ENCODE measurements around the gene TOR1AIP1. TPM values are rescaled to one million over a fixed set of nuclear protein-coding genes. Genes with fewer than 3 reads are reported as not detected.
A peak's percentile ranks its signal among the peaks of the same experiment; 100 is the strongest.
"Not testable (repeated sequence)": the region's sequence is repeated elsewhere in the genome, so short reads cannot be mapped to it uniquely, and the experiment has no call there.

The TOR1AIP1 gene
- total RNA-seq, 4 donors from 2014 or later, result 91.1 to 116 (median 104) TPM

DNA sequence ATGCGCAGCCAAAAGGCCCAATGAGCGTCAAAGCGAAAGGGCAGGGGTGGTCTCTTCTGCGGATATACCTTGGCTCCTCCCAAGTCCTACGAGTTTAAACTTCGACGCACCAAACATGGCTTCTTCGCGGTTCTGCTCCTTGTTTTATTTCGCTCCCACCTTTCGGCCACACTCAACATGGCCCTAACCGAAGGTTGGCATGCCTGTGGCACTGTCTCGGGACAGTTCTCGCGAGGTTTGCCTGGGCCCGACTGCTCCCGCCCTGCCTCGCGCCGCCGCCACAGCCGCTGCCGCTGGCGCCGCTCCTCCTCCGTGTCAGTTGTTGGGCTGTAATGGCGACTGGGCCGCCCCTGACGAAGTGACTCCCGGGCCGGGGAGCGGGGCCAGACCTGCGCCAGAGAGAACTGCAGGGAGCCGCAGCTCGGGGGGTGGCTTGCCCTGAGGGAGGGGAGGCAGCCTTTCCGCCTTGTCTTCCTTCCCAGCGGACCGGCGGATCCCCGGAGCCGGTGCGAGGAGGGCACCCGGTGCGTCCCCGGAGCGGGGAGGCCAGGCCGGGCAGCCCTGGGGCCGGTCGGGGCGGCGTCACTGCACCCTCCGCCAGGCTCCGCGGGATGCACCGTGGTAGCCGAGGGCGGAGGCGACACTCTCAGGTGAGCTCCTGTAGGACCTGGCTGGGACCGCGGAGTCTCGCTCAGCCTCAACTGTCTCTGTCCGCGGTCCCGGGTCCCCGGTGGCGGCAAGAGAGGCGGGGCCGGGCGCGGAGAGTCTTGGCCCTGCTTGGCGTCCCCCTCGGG is 72.6 kb downstream of the TOR1AIP1 start, which contains the start of gene CEP350:
CEP350 (plus strand) TSS at position 318 of the 794 bp plus-strand sequence. CDS start 31,372 bp downstream, outside the sequence.
- H3K27ac ChIP-seq, result peak within 1 kb of the TSS; percentile 84 to 97 (median 94)
- TF ChIP-seq POLR2A (IDR thresholded peaks at IDR 0.05) (peak; percentile 35 to 96), CTCF (IDR thresholded peaks at IDR 0.05) (no peak)
- H3K9me3 ChIP-seq, result no peaks in the 10 kb centered on the region
- H3K27me3 ChIP-seq, result no peaks in the 10 kb centered on the region
- H3K4me1 ChIP-seq, result peaks cover 7 to 32% of the 10 kb centered on the region in 2 donors
- intact Hi-C loops (cut with DNase I), result loop anchor here (5.0 kb wide), 1 partner anchor 72 kb away; the partner anchor contains the start of gene TOR1AIP1
- 0 to 1% methylated on average over 28 to 30 of the region's 72 CpGs for WGBS, 2 donors
- H3K36me3 ChIP-seq, result no peaks in the 10 kb centered on the region
- peak; percentile 98 to 99 for DNase-seq
- peak within 1 kb of the TSS; percentile 87 to 97 (median 88) for H3K4me3 ChIP-seq (replicated peaks in 1 of 3)

DNA sequence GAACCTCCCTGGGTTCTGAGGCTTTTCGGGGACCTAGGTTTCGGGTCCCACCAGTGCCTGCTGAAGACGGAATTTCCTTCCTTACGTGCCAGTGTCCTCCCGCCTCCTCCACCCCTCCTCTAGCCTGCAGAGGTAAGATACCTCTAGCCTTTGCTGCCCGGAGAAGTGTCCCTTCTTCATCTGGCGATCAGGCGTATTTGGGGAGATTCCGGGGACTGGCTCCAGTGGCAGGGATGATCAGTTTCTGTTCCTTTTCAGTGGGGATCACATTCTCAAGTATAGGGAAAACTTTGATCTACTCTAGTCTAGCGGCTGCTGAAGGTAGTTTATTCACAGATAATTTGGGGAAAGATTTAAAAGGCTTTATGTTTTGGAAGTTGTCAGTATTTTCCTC is 73.2 kb downstream of the TOR1AIP1 start:
- no peaks in the 10 kb centered on the region for H3K9me3 ChIP-seq
- H3K4me3 ChIP-seq (replicated peaks in 1 of 3), result peak overlapping the region; percentile 87 to 97 (median 88)
- TF ChIP-seq CTCF (IDR thresholded peaks at IDR 0.05), result peak in 1 of 6 experiments; percentile 11
- no peak for TF ChIP-seq POLR2A (IDR thresholded peaks at IDR 0.05)
- no peaks in the 10 kb centered on the region for H3K36me3 ChIP-seq
- intact Hi-C loops (cut with DNase I), result no loop called here
- DNase-seq, result no peak
- peak overlapping the region; percentile 84 to 97 (median 94) for H3K27ac ChIP-seq
- H3K27me3 ChIP-seq, result no peaks in the 10 kb centered on the region
- 0 to 2% methylated on average over 10 of the region's 10 CpGs for WGBS, 2 donors
- peaks cover 7 to 32% of the 10 kb centered on the region in 2 donors for H3K4me1 ChIP-seq

DNA sequence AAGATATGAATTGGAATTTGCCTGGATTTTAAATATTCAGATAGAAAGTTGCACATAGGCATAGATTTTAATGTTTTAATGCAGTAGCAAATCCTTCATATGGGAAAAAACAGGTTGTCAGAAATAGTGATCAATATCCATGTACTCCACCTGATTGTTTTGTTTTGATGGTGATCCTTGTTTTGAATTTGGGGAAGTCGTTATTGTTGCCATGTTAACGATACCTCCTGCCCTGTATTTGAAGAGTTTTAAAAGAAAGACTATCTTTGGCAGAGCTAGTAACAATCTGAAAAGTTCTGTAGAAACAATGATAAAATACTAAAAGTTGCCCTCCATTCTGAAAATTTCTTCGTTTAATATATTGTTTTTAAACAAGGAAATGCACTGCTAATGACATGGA is 73.6 kb downstream of the TOR1AIP1 start:
- WGBS, 2 donors, result 4% methylated on average over 3 of the region's 3 CpGs
- intact Hi-C loops (cut with DNase I), result no loop called here

GRCh38 chr1:179958359-179958758 is 76.3 kb downstream of the TOR1AIP1 start:
- no peak for TF ChIP-seq CTCF (IDR thresholded peaks at IDR 0.05)
- no peak for TF ChIP-seq POLR2A (IDR thresholded peaks at IDR 0.05)
- Histone ChIP-seq H3K4me1 (peaks cover 7 to 32% of the 10 kb centered on the region in 2 donors), H3K4me3 (replicated peaks in 1 of 3) (no peak overlapping the region), H3K36me3 (no peaks in the 10 kb centered on the region), H3K27me3 (no peaks in the 10 kb centered on the region), H3K27ac (no peak overlapping the region), H3K9me3 (no peaks in the 10 kb centered on the region)
- intact Hi-C loops (cut with DNase I), result no loop called here
- WGBS, 2 donors, result 89 to 93% methylated on average over 3 of the region's 3 CpGs
- DNase-seq, result no peak

More for the DNA sequence above, 73.6 kb downstream of the TOR1AIP1 start:
- H3K9me3 ChIP-seq, result no peaks in the 10 kb centered on the region
- H3K27me3 ChIP-seq, result no peaks in the 10 kb centered on the region
- H3K27ac ChIP-seq, result peak overlapping the region in 2 of 3 donors; percentile 94 to 97
- no peak for TF ChIP-seq CTCF (IDR thresholded peaks at IDR 0.05)
- TF ChIP-seq POLR2A (IDR thresholded peaks at IDR 0.05), result no peak
- no peaks in the 10 kb centered on the region for H3K36me3 ChIP-seq
- peaks cover 7 to 32% of the 10 kb centered on the region in 2 donors for H3K4me1 ChIP-seq
- H3K4me3 ChIP-seq (replicated peaks in 1 of 3), result peak overlapping the region; percentile 87 to 97 (median 88)
- DNase-seq, result no peak

GRCh38 chr1:179962168-179962567 is 80.1 kb downstream of the TOR1AIP1 start:
- H3K27ac ChIP-seq; H3K4me3 ChIP-seq (replicated peaks in 1 of 3); H3K27me3 ChIP-seq; H3K9me3 ChIP-seq; H3K36me3 ChIP-seq; DNase-seq; intact Hi-C loops (cut with DNase I): not testable (repeated sequence)
- WGBS, 2 donors, result 97 to 98% methylated on average over 8 of the region's 8 CpGs
- peaks cover 5 to 10% of the 10 kb centered on the region in 2 donors for H3K4me1 ChIP-seq
